SK-N-SH treated with all-trans-retinoic acid at 6 μM for 48 hours (cell line): Measurements from ENCODE around the gene TSPAN9.

Experiments
- ATAC-seq: fragments of 200-7000 bp; cut with Tn5 transposase; 3 replicates; pipeline ENCODE4 v1.9.1; 2020; ENCODE audit warnings: mild to moderate bottlenecking, moderate library complexity
- ARNTL ChIP-seq: fragments of 450-650 bp; formaldehyde crosslinking; IDR thresholded peaks from 2 replicates; pipeline ENCODE4 v1.5.0; 2020; ENCODE audit warnings: low read depth, mild to moderate bottlenecking, moderate library complexity, borderline replicate concordance
- BACH2 ChIP-seq: fragments of 250-450 bp; sonication (Bioruptor Pico); IDR thresholded peaks from 2 replicates; pipeline ENCODE4 v1.9.0; 2021; ENCODE audit warnings: mild to moderate bottlenecking, borderline replicate concordance
- CREB5 ChIP-seq: fragments of 250-450 bp; sonication (Bioruptor Pico); IDR thresholded peaks from 2 replicates; pipeline ENCODE4 v1.5.1; 2020; ENCODE audit warnings: low read depth, mild to moderate bottlenecking, moderate library complexity
- CSDC2 ChIP-seq: fragments of 250-450 bp; sonication (Bioruptor Pico); IDR thresholded peaks from 2 replicates; pipeline ENCODE4 v1.5.0; 2020; ENCODE audit warnings: mild to moderate bottlenecking, moderate library complexity
- CSRNP3 ChIP-seq: fragments of 250-450 bp; sonication (Bioruptor Pico); IDR thresholded peaks from 2 replicates; pipeline ENCODE4 v1.5.1; 2021; ENCODE audit warnings: mild to moderate bottlenecking, moderate library complexity
- ESRRG ChIP-seq: fragments of 250-450 bp; sonication (Bioruptor Pico); IDR thresholded peaks from 2 replicates; pipeline ENCODE4 v1.6.1; 2021; ENCODE audit warnings: mild to moderate bottlenecking
- GLIS3 ChIP-seq: fragments of 250-450 bp; sonication (Bioruptor Pico); IDR thresholded peaks from 2 replicates; pipeline ENCODE4 v1.5.0; 2020; ENCODE audit warnings: mild to moderate bottlenecking, moderate library complexity
- ISL1 ChIP-seq: fragments of 250-450 bp; sonication (Bioruptor Pico); IDR thresholded peaks from 2 replicates; pipeline ENCODE4 v2.1.2; 2022; ENCODE audit warnings: mild to moderate bottlenecking, moderate library complexity
- OSR1 ChIP-seq: fragments of 250-450 bp; sonication (Bioruptor Pico); IDR thresholded peaks from 2 replicates; pipeline ENCODE4 v1.8.0; 2022; ENCODE audit warnings: moderate library complexity, mild to moderate bottlenecking, inconsistent platforms
- PATZ1 ChIP-seq: fragments of 250-450 bp; sonication (Bioruptor Pico); IDR thresholded peaks from 2 replicates; pipeline ENCODE4 v1.8.0; 2020; ENCODE audit warnings: mild to moderate bottlenecking, moderate library complexity, borderline replicate concordance
- POU6F1 ChIP-seq: fragments of 250-450 bp; sonication (Bioruptor Pico); IDR thresholded peaks from 2 replicates; pipeline ENCODE4 v1.8.0; 2021; ENCODE audit warnings: low read depth, mild to moderate bottlenecking, moderate library complexity, borderline replicate concordance
- PPARA ChIP-seq: fragments of 250-450 bp; sonication (Bioruptor Pico); IDR thresholded peaks from 2 replicates; pipeline ENCODE4 v1.5.0; 2020; ENCODE audit warnings: mild to moderate bottlenecking, borderline replicate concordance
- RARB ChIP-seq: fragments of 250-450 bp; sonication (Bioruptor Pico); IDR thresholded peaks from 2 replicates; pipeline ENCODE4 v1.8.0; 2021; ENCODE audit warnings: mild to moderate bottlenecking, moderate library complexity
- TCF4 ChIP-seq: fragments of 250-450 bp; sonication (Bioruptor Pico); IDR thresholded peaks from 2 replicates; pipeline ENCODE4 v1.8.0; 2021; ENCODE audit warnings: mild to moderate bottlenecking, moderate library complexity, borderline replicate concordance
- TOX ChIP-seq: fragments of 250-450 bp; sonication (Bioruptor Pico); IDR thresholded peaks from 2 replicates; pipeline ENCODE4 v1.8.0; 2021; ENCODE audit warnings: mild to moderate bottlenecking, moderate library complexity, borderline replicate concordance
- TSHZ2 ChIP-seq: fragments of 250-450 bp; sonication (Bioruptor Pico); IDR thresholded peaks from 2 replicates; pipeline ENCODE4 v1.5.0; 2020; ENCODE audit warnings: mild to moderate bottlenecking, moderate library complexity
- ZC3H10 ChIP-seq: fragments of 250-450 bp; sonication (Bioruptor Pico); IDR thresholded peaks from 2 replicates; pipeline ENCODE4 v1.5.1; 2021; ENCODE audit warnings: mild to moderate bottlenecking, moderate library complexity
- ZFP3 ChIP-seq: fragments of 250-450 bp; sonication (Bioruptor Pico); IDR thresholded peaks from 2 replicates; pipeline ENCODE4 v1.5.0; 2020; ENCODE audit warnings: mild to moderate bottlenecking, moderate library complexity
- ZFP30 ChIP-seq: fragments of 450-650 bp; formaldehyde crosslinking; IDR thresholded peaks from 2 replicates; pipeline ENCODE4 v1.5.0; 2022; ENCODE audit warnings: mild to moderate bottlenecking, moderate library complexity
- ZNF70 ChIP-seq: fragments of 450-650 bp; formaldehyde crosslinking; IDR thresholded peaks from 2 replicates; pipeline ENCODE4 v1.5.0; 2020; ENCODE audit warnings: mild to moderate bottlenecking, moderate library complexity
- ZNF8 ChIP-seq: fragments of 450-650 bp; formaldehyde crosslinking; IDR thresholded peaks from 2 replicates; pipeline ENCODE4 v1.5.0; 2020; ENCODE audit warnings: mild to moderate bottlenecking, moderate library complexity

The TSPAN9 gene

GRCh38 chr12:3238196-3238595, 161.0 kb downstream of the TSPAN9 start (continued):
- no peak for TF ChIP-seq RARB (CRISPR knock-in tag)

- TF ChIP-seq PATZ1 (no peak), CSDC2 (no peak), OSR1 (CRISPR knock-in tag) (no peak), ARNTL (CRISPR knock-in tag) (no peak), TCF4 (CRISPR knock-in tag) (no peak), POU6F1 (CRISPR knock-in tag) (no peak), ZC3H10 (no peak), CSRNP3 (CRISPR knock-in tag) (no peak), ZNF8 (CRISPR knock-in tag) (no peak), ESRRG (CRISPR knock-in tag) (no peak), ZFP3 (no peak), PPARA (CRISPR knock-in tag) (no peak), RARB (CRISPR knock-in tag) (no peak), ZNF70 (CRISPR knock-in tag) (no peak), ZFP30 (no peak)
- no peak for ATAC-seq
These were observed 164.4 kb downstream of the TSPAN9 start for GRCh38 chr12:3241621-3242020.

- ATAC-seq, result no peak
- TF ChIP-seq POU6F1 (CRISPR knock-in tag) (no peak), ZNF70 (CRISPR knock-in tag) (no peak), ISL1 (CRISPR knock-in tag) (no peak), TSHZ2 (CRISPR knock-in tag) (no peak), TOX (CRISPR knock-in tag) (no peak), ARNTL (CRISPR knock-in tag) (no peak), CREB5 (CRISPR knock-in tag) (no peak), GLIS3 (CRISPR knock-in tag) (no peak), BACH2 (CRISPR knock-in tag) (no peak), CSRNP3 (CRISPR knock-in tag) (no peak), PATZ1 (no peak), ZNF8 (CRISPR knock-in tag) (no peak), TCF4 (CRISPR knock-in tag) (no peak), ZFP30 (no peak), ZC3H10 (no peak)
These were observed 165.2 kb downstream of the TSPAN9 start for GRCh38 chr12:3242199-3242863.
